HG02678 (cell line): ENCODE data around the gene MOB3A.
"Not testable (repeated sequence)": the region's sequence is repeated elsewhere in the genome, so short reads cannot be mapped to it uniquely, and the experiment has no call there.

Source experiments
- ATAC-seq: cut with Tn5 transposase; IDR thresholded peaks from one replicate; pipeline ENCODE4 v1.9.1; 2021; ENCODE audit warnings: mild to moderate bottlenecking, moderate library complexity; ENCODE audit not compliant: unreplicated experiment

Gene MOB3A

DNA sequence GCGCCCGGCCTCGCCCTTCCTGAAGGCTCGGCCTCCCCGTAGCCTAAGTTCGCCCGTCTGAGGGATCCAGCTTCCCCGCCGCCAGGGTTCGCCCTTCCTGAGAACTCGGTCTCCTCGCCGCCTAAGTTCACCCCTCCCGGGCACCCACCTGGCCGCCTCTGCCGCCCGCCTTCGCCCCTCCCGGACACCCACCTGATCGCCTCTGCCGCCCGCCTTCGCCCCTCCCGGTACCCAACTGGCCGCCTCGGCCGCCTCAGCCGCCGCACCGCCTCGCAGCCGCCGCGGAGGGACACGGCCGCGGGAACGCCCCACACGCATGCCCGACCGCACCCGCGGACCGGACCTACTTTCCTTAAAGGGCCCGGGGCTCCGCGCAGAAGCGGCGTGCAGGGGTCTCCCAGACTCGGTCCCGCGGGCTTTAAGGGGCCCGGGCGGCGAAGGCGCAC is at the start of gene MOB3A:
Gene MOB3A, minus strand, starts transcription at position 293 of the 446 bp plus-strand sequence. CDS start 17,766 bp downstream, outside the sequence.
- peak; percentile 43 for ATAC-seq

DNA sequence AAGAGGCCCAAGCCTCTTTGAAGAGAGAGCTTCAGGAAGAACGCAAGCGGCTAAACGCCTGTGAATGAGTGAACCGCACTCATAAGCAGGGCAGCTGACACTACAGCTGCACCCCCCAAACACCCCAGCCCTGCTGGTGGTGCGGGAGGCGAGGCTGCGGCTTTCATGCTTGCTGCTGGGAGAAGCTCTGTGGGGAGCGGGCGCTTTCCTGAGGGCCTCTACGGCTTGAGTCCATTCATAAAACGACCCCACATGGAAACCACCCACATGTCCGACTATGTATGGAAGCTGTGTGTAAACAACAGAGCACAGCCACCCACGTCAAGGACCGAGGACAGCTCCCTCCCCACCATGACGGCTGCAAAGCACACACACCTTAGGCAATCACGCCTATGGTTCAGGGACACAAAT is 49.7 kb upstream of the MOB3A start:
- ATAC-seq = no peak

DNA sequence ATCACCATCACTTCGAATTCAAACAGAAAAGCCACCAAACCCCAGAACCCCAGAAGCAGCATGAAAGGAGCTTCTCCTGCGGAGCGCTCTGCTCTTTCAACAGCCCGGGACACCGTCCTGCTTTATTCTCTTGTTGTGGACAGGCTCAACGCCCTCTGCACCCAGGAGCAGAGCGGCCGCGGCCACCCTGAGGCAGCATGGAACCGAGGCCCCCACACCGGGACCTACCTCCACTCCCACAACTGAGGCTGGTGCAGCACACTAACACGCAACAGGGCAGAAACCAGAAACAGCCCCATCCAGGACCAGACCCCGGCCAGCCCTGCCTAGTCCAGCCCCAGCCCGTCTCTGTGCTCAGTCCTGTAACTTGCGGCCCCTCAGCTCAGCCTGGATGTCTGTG is 48.1 kb upstream of the MOB3A start:
- ATAC-seq = no peak

DNA sequence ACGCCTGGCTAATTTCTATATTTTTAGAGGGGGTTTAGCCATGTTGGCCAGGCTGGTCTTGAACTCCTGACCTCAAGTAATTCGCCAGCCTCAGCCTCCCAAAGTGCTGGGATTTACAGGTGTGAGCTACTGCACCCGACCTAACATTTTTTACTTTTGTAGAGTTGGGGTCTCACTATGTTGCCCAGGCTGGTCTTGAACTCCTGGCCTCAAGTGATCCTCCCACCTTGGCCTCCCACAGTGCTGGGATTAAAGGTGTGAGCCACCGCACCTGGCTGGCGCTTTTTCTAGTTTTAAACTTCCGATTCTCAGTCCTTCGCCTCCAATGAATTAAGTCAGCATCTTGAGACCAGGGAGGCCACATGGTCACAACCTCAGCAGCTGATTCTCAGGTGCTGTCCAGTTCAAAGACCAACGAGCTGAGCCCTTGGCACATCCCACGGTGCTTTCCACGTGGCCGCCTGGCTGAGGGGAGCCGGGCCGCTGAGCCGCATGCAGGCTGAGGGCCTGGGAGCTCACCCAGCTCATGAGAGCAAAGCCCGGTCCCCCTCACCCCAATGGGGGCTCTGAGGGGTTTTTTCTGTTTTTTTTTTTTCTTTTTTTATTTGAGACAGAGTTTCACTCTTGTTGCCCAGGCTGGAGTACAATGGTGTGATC is 46.2 kb upstream of the MOB3A start:
- no peak for ATAC-seq

DNA sequence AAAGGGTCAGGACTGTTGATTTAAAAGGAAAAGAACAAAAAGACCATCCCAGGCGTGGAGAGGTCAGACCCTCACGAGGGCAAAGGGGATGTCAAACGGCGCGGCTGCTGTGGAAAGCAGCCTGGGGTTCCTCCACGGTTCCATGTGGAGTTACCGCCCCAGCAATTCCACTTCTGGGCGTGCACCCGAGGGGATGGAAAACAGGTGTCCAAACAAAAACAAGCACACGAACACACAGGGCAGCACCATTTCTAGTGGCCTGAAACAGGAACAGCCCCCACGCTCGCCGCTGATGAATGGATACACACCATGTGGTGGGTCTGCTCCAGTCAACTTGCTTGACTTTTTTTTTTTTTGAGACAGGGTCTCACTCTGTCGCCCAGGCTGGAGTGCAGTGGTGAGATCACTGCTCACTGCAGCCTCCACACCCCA is 44.0 kb upstream of the MOB3A start:
- no peak for ATAC-seq

DNA sequence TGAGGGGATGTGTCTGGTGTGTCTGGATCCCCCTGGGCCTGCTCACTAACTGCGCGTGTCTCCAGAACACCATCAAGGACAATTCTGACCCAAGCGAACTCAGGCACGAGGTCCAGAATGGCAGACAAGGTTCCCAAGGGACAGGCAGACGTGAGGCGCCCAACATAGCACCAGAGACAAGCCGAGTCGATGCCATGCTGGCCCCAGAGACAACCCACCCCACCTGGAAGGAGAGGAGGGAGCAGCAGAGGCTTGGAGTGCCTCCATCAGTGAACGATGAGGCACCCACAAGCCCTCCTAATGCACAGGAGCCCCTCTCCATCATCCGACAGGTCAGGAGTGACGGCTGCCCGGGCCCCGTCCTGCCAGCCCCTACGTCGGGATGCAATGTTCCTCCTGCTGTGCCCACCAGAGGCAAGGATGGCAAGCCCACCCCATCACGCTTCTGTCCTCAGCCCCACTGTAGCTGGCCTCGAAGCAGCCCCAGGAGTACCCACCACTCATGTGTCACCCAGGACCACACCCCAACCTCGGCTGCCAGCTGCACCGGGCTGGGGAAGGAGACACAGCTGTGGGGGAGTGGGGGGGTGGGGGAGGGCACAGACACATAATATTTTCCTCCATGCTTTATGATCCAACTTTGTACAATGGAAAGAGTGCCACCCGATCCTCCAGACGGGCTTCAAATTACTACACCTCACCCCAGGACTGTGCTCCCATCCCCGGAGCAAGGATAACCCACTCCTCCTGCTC is 43.4 kb upstream of the MOB3A start:
- ATAC-seq = no peak

DNA sequence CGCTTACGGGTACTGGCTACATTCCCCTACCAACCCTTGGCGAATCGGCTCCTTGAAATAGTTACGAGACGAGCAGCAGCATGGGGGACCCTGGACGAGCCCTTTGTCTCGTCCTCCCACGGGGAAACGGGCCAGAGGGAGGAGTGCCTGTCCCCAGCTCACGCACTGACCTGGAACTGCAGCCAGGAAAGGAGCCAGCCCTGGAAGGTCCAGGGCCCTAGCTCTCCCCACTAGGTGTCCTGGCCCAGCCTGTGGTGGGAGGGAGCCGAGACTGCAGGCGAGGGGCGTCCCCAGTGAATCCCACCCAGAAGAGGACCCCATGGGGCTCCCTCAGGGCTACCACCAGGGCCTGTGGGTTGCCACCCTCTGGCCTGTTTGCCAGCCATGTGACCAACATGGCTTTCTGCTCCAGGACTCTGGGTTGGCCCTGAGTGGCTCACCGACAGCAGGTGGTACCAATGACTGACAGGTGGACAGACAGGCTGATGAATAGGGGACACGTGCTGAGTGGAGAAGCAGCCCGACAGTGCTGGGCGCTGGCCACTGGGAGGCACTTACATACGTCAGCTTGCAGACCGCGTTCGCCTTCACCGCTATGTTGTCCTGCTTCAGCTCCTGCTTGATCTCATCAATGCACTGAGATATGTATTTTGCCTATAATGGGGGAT is 42.1 kb upstream of the MOB3A start:
- no peak for ATAC-seq

DNA sequence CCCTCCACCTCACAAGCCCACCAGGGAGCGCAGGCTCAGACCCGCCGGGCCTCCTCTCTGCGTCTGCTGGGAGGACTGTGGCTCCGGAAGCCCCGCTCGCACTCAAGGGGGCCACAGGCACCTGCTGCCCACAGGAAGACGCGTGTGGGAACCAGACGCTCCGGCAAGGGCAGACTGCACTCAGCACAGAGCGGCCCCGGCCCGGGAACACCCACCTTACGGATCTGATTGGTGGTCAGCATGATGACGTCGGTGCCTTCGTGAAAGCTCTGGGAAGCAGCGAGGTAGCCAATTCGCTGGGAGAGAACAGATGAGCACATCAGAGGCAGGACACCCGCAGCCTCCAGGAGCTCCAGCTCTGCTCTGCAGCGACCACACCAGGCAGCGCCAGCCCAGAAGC is 40.7 kb upstream of the MOB3A start:
- no peak for ATAC-seq

DNA sequence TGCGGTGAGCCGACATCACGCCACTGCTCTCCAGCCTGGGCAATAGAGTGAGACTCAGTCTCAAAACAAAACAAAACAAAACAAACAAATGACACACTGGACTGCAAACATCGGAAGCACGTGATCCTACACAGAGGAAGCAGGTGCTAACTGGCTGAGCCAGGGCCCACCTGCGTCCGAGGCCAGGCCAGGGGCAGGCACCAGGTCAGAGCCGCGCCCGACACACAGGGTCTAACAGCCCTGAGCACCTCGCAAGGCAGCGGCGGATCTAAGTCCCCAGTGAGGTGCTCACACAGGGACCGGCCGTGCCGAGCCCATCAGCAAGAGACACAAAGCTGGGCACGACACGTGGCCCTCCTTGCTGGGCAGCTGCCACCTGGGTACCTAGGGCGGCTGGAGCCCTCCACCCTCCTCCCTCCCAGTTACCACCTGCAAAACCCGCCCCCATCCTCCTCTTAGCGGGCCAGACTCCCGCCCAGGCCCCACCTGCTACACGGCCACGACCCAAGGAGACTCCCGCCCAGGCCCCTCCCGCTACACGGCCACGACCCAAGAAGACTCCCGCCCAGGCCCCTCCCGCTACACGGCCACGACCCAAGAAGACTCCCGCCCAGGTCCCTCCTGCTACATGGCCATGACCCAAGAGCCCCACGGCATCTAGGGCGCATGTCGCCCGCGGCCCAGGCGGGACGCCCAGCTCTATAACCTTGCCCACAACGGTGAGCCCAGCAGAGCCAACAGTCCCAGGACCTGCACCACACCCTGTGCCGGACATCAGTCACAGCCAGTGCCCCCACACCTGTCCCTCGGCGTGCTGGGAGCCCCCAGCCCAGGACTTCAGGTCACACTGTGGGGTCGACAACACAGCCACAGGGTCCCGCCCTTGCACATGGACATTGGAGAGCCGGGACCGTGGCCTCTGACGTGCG is 39.6 kb upstream of the MOB3A start:
- ATAC-seq = no peak

DNA sequence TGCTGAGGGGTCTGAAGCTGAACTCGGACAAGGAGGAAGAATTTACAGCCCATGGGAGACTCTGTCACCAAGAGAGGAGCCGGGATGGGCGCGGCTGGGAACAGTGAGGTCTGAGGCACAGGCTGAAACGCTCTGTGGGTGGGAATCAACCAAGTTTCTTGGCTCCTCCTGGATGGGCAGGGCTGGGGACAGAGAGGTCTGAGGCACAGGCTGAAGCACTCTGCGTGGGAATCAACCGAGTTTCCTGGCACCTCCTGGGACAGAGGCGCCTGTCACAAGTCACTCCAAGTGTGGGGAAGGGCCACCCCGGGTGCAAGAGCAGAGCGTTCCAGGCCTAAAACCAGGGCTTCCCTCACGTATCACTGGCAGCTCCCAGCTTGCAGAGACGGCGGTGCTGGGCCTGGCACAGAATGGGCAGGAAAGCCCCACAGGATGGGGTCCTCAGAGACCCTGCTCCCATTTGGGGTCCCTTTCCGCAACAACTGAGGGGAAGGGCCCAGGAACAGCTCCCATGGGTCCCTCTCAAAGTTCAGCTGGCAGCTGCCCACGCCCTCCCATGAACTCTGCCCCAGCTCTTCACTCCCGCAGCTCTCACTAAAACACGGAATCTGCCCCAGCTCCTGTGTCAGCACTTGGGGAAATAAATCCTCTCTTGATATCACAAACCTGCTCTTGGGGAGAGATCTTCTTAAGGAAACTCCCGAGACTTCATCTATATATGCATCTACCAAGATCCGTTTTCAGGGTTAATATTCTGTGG is 36.8 kb upstream of the MOB3A start:
- no peak for ATAC-seq

DNA sequence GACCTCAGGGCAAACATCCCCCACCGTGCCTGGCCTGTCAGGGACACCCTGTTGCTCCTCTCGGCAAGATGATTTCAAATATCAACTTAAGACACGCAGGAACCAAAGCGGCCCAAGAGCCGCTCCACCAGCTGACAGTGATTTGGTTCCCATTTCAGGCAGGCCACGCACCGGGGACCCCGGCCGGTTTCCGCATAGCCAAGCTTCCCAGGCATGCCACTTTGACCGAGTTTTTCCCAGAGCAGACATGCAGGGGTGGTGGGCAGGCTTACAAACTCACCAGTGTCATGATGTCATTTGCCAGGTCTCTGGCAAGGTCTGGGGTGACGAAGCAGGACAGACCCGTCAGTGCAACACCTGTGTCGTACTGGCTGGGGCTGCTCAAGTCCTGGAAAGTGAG is 36.1 kb upstream of the MOB3A start:
- ATAC-seq = no peak

DNA sequence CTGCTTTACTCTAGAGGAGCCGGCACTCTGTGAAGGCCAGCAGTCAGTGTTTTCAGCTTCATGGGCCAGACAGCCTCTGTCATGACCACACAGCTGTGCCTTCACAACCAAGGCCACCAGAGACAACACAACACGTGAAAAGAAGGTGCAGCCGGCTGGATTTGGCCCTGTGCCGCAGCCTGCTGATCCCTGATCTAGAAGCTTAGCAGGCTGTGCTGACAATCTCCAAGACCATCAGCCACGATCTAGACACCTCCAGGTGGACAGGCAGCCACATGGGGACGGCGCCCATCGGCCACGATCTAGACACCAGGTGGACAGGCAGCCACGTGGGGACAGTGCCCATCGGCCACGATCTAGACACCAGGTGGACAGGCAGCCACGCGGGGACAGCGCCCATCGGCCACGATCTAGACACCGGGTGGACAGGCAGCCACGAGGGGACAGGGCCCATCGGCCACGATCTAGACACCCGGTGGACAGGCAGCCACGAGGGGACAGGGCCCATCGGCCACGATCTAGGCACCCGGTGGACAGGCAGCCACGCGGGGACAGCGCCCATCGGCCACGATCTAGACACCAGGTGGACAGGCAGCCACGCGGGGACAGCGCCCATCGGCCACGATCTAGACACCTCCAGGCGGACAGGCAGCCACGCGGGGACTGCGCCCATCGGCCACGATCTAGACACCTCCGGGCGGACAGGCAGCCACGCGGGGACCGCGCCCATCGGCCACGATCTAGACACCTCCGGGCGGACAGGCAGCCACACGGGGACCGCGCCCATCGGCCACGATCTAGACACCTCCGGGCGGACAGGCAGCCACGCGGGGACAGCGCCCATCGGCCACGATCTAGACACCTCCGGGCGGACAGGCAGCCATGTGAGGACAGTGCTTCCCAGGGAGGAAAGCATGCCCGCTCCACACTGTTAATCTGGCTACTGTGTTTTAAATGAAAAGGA is 35.2 kb upstream of the MOB3A start:
- ATAC-seq = not testable (repeated sequence)

DNA sequence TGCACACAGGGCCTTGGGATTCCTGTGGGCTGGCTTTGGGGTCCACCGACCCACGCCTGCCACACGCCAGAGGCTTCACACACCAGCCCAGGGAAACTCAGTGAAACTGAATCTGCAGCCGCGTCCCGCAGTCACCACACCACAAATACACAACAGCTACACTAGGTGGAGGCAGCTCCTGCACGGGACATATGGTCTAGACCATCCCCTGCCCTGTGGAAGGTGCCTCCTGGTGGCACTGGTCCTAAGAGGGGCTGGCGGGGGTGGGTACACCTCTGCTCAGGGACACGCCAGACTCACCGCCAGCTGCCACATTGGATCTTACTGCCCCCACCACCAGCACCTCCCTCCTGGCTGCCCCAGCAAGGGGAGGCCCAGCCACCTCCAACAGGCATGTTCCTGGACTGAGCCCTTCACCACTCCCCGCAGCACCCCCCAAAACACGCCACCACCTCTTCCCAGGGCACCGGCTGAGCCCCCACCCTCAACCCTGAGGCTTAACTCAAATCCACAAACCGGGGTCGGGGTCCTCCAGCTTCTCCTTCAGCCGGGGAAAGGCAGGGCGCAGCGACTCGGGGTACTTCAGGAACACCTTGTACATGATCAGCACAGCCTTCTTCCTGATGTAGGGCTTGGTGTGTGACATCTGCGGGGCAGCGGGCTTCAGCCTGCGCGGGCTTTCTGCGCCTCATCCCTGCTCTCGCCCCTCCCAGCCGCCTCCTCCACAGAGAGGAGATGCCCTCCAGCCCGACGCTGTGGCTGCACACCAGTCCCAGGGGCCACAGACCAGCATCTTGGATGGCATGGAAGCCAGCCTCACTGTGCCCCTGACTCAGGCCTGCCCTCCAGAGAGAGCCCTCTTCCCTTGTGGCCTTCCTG is 34.0 kb upstream of the MOB3A start:
- no peak for ATAC-seq

DNA sequence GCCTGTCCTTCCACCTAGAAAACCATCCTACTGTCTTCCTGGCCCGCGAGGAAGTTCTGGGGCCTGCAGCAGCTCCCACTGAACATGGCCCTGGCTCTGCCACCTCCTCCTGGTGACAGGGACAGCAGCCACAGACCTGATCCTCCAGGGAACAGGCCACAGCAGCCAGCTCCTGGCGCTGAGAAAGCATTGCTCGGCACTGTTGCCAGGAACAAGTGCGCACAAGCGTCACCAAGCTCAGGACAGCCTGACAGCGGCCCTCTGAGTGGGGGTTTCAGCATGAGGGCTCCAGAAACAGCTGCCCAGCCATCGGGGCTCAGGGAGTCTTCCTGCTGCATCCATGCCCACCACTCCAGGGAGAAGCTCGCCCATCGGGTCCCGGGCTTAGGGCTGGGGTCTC is 33.4 kb upstream of the MOB3A start:
- no peak for ATAC-seq

DNA sequence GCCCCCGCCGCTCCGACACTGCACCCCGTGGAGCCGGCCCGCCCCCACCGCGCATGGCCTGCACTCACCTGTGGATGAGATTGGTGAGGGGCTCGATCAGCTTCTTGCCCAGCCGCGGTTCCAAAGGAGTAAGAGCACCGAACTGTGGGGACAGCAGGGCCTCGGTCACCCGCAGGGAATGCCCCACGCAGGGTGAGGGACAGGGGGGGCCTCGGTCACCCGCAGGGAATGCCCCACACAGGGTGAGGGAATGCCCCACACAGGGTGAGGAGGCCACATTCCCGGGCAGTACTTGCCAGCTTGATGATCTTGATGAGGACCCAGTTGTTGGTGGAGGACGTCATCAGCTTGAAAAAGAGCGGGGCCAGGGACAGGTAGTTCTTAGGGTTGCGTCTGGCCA is 32.9 kb upstream of the MOB3A start:
- ATAC-seq = no peak

DNA sequence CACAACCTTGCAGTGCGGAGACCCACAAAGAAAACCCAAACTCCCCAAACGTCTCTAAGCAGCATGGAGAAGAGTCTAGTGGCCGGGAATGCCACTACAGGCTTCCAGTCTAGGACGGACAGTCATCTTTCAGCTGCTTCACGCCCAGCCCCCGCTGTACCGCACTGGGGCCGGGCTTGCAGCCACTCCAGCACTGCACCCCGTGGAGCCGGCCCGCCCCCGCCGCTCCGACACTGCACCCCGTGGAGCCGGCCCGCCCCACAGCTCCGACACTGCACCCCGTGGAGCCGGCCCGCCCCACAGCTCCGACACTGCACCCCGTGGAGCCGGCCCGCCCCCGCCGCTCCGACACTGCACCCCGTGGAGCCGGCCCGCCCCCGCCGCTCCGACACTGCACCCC is 32.1 kb upstream of the MOB3A start:
- ATAC-seq = not testable (repeated sequence)

DNA sequence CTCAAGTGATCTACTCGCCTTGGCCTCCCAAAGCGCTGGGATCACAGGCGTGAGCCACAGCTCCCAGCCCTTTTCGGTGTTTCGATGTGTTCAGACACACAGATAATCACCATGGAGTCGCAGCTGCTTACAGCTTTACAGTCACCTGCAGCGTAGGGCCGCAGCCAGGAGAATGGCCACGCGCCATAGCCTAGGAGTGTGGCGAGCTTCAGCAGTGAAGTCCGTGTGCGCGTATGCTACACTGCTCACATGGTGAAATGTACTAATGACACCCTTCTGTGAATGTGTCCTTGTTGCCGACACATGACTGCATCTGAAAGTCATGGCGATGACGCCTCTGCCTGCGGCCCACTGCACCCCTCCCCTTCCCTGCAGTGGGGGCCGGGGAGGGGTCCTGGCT is 31.6 kb upstream of the MOB3A start:
- ATAC-seq = no peak
